ENCODE results near the gene NUDT22. TPM values are rescaled to one million over a fixed set of nuclear protein-coding genes. Genes with fewer than 3 reads are reported as not detected.

Gene NUDT22
- polyA plus RNA-seq, 1 donor (not counting 4 experiments of a cell fraction or from before 2014, with no cell fraction given) = 31.1 TPM

GRCh38 chr11:64248578-64248977, 22.5 kb downstream of the NUDT22 start:
- Histone ChIP-seq H3K27me3 (ENCODE audit: control insufficient read depth, extremely low read depth, insufficient read depth, low read length) (no peaks in the 10 kb centered on the region), H4K20me1 (ENCODE audit: control insufficient read depth, extremely low read depth, insufficient read depth, low read length) (peaks cover 8% of the 10 kb centered on the region), H3K9me1 (ENCODE audit: control insufficient read depth, extremely low read depth, insufficient read depth, low read length) (no peaks in the 10 kb centered on the region), H3K9me3 (ENCODE audit: control insufficient read depth, low read depth, low read length) (no peaks in the 10 kb centered on the region), H3K4me3 (ENCODE audit: control insufficient read depth in 2 of 3, extremely low read depth in 1 of 3, insufficient read depth in 2 of 3, low read depth in 1 of 3, low read length in 3 of 3) (no peak overlapping the region), H3K36me3 (ENCODE audit: control insufficient read depth in 2 of 2, extremely low read depth in 1 of 2, insufficient read depth in 2 of 2, low read length in 2 of 2) (peaks cover 4 to 15% of the 10 kb centered on the region in 2 experiments), H2AFZ (ENCODE audit: control insufficient read depth, low read length) (no peak overlapping the region), H3K4me2 (ENCODE audit: control insufficient read depth, extremely low read depth, insufficient read depth, low read depth, low read length) (no peak overlapping the region), H3K79me2 (ENCODE audit: control insufficient read depth, insufficient read depth, low read length) (peaks cover 41% of the 10 kb centered on the region), H3K9ac (ENCODE audit: control insufficient read depth, extremely low read depth, insufficient read depth, low read length) (no peak overlapping the region), H3K4me1 (ENCODE audit: control insufficient read depth, extremely low read depth, insufficient read depth, low read length) (peaks cover 34% of the 10 kb centered on the region), H3K27ac (ENCODE audit: control insufficient read depth, insufficient read depth, low read length) (no peak overlapping the region)
- DNase-seq (ENCODE audit: low read depth, low spot score) (no peak), FAIRE-seq (no peak)
- dilution Hi-C loops (cut with MboI; ENCODE audit: extremely low pct_ligation_motif_present, low sequenced_read_pairs) = no loop called here
- no peak for TF ChIP-seq CTCF (optimal IDR thresholded peaks at IDR 0.05 in 1 of 3, IDR thresholded peaks at IDR 0.05 in 1 of 3, conservative IDR thresholded peaks at IDR 0.05 in 1 of 3; ENCODE audit: extremely low read depth in 1 of 3, insufficient read depth in 2 of 3, low read length in 3 of 3)
- TF ChIP-seq EZH2 (IDR thresholded peaks at IDR 0.05; ENCODE audit: low read length) = no peak

GRCh38 chr11:64249038-64249437, 23.0 kb downstream of the NUDT22 start:
- Histone ChIP-seq H3K9me3 (ENCODE audit: control insufficient read depth, low read depth, low read length) (no peaks in the 10 kb centered on the region), H3K27ac (ENCODE audit: control insufficient read depth, insufficient read depth, low read length) (no peak overlapping the region), H3K9ac (ENCODE audit: control insufficient read depth, extremely low read depth, insufficient read depth, low read length) (no peak overlapping the region), H3K4me1 (ENCODE audit: control insufficient read depth, extremely low read depth, insufficient read depth, low read length) (peaks cover 31% of the 10 kb centered on the region), H3K27me3 (ENCODE audit: control insufficient read depth, extremely low read depth, insufficient read depth, low read length) (no peaks in the 10 kb centered on the region), H4K20me1 (ENCODE audit: control insufficient read depth, extremely low read depth, insufficient read depth, low read length) (peaks cover 8% of the 10 kb centered on the region), H3K9me1 (ENCODE audit: control insufficient read depth, extremely low read depth, insufficient read depth, low read length) (no peaks in the 10 kb centered on the region), H3K36me3 (ENCODE audit: control insufficient read depth in 2 of 2, extremely low read depth in 1 of 2, insufficient read depth in 2 of 2, low read length in 2 of 2) (peaks cover 4 to 12% of the 10 kb centered on the region in 2 experiments), H3K4me2 (ENCODE audit: control insufficient read depth, extremely low read depth, insufficient read depth, low read depth, low read length) (no peak overlapping the region), H2AFZ (ENCODE audit: control insufficient read depth, low read length) (no peak overlapping the region), H3K4me3 (ENCODE audit: control insufficient read depth in 2 of 3, extremely low read depth in 1 of 3, insufficient read depth in 2 of 3, low read depth in 1 of 3, low read length in 3 of 3) (no peak overlapping the region), H3K79me2 (ENCODE audit: control insufficient read depth, insufficient read depth, low read length) (peaks cover 45% of the 10 kb centered on the region)
- FAIRE-seq = no peak
- no peak for DNase-seq (ENCODE audit: low read depth, low spot score)
- TF ChIP-seq CTCF (optimal IDR thresholded peaks at IDR 0.05 in 1 of 3, IDR thresholded peaks at IDR 0.05 in 1 of 3, conservative IDR thresholded peaks at IDR 0.05 in 1 of 3; ENCODE audit: extremely low read depth in 1 of 3, insufficient read depth in 2 of 3, low read length in 3 of 3) (no peak), EZH2 (IDR thresholded peaks at IDR 0.05; ENCODE audit: low read length) (no peak)
- dilution Hi-C loops (cut with MboI; ENCODE audit: extremely low pct_ligation_motif_present, low sequenced_read_pairs) = no loop called here
